ENCODE results near the gene GPR34.
"Not testable (repeated sequence)": the region's sequence is repeated elsewhere in the genome, so short reads cannot be mapped to it uniquely, and the experiment has no call there.

Gene GPR34

GRCh38 chrX:41716222-41716621 lies 27.4 kb downstream of the GPR34 start:
- peaks cover 3% of the 10 kb centered on the region for H3K27me3 Mint-ChIP-seq (ENCODE audit: low read depth, poor library complexity)
- DNase-seq, result no peak
- H3K4me1 Mint-ChIP-seq, result peaks cover 27% of the 10 kb centered on the region
- peaks cover 40% of the 10 kb centered on the region for H3K36me3 Mint-ChIP-seq (ENCODE audit: low read depth)
- H3K9me3 Mint-ChIP-seq, result peaks cover 50% of the 10 kb centered on the region
- H3K27ac Mint-ChIP-seq, result no peak overlapping the region
- no peak for TF ChIP-seq CTCF (IDR thresholded peaks at IDR 0.05)
- H3K4me3 Mint-ChIP-seq, result no peak overlapping the region

- peak overlapping the region; percentile 66 for H3K27ac Mint-ChIP-seq
- peaks cover 3% of the 10 kb centered on the region for H3K27me3 Mint-ChIP-seq (ENCODE audit: low read depth, poor library complexity)
- H3K4me3 Mint-ChIP-seq, result no peak overlapping the region
- TF ChIP-seq CTCF (IDR thresholded peaks at IDR 0.05), result no peak
- no peak for DNase-seq
- peaks cover 51% of the 10 kb centered on the region for H3K9me3 Mint-ChIP-seq
- H3K4me1 Mint-ChIP-seq, result peaks cover 27% of the 10 kb centered on the region
- peaks cover 45% of the 10 kb centered on the region for H3K36me3 Mint-ChIP-seq (ENCODE audit: low read depth)
Measured at GRCh38 chrX:41716767-41717473, 28.1 kb downstream of the GPR34 start.

- DNase-seq, result peak; percentile 21
- Mint-ChIP-seq H3K27me3 (ENCODE audit: low read depth, poor library complexity) (peaks cover 3% of the 10 kb centered on the region), H3K9me3 (peaks cover 58% of the 10 kb centered on the region), H3K4me3 (no peak overlapping the region), H3K27ac (peak overlapping the region; percentile 96), H3K36me3 (ENCODE audit: low read depth) (peaks cover 51% of the 10 kb centered on the region), H3K4me1 (peaks cover 27% of the 10 kb centered on the region)
- TF ChIP-seq CTCF (IDR thresholded peaks at IDR 0.05), result no peak
Measured at GRCh38 chrX:41718481-41719235, 29.9 kb downstream of the GPR34 start.

- peaks cover 27% of the 10 kb centered on the region for H3K4me1 Mint-ChIP-seq
- not testable (repeated sequence) for H3K27me3 Mint-ChIP-seq (ENCODE audit: low read depth, poor library complexity); DNase-seq
- peak overlapping the region; percentile 4 for H3K4me3 Mint-ChIP-seq
- peak overlapping the region; percentile 60 for H3K27ac Mint-ChIP-seq
- H3K9me3 Mint-ChIP-seq, result peaks cover 52% of the 10 kb centered on the region
- peaks cover 51% of the 10 kb centered on the region for H3K36me3 Mint-ChIP-seq (ENCODE audit: low read depth)
Measured at GRCh38 chrX:41719610-41720009, 30.8 kb downstream of the GPR34 start.

GRCh38 chrX:41720125-41720779 lies 31.5 kb downstream of the GPR34 start:
- no peak for DNase-seq
- TF ChIP-seq CTCF (IDR thresholded peaks at IDR 0.05), result no peak
- peaks cover 27% of the 10 kb centered on the region for H3K4me1 Mint-ChIP-seq
- H3K4me3 Mint-ChIP-seq, result no peak overlapping the region
- peaks cover 52% of the 10 kb centered on the region for H3K9me3 Mint-ChIP-seq
- H3K27ac Mint-ChIP-seq, result no peak overlapping the region
- peaks cover 3% of the 10 kb centered on the region for H3K27me3 Mint-ChIP-seq (ENCODE audit: low read depth, poor library complexity)
- peaks cover 51% of the 10 kb centered on the region for H3K36me3 Mint-ChIP-seq (ENCODE audit: low read depth)

GRCh38 chrX:41721590-41721989 lies 32.8 kb downstream of the GPR34 start:
- Mint-ChIP-seq H3K27me3 (ENCODE audit: low read depth, poor library complexity) (peaks cover 3% of the 10 kb centered on the region), H3K4me1 (peaks cover 27% of the 10 kb centered on the region), H3K27ac (no peak overlapping the region), H3K36me3 (ENCODE audit: low read depth) (peaks cover 51% of the 10 kb centered on the region), H3K9me3 (peaks cover 46% of the 10 kb centered on the region), H3K4me3 (no peak overlapping the region)
- TF ChIP-seq CTCF (IDR thresholded peaks at IDR 0.05), result no peak
- DNase-seq, result no peak
